Measurements from ENCODE around the gene KISS1R. TPM values are rescaled to one million over a fixed set of nuclear protein-coding genes. Genes with fewer than 3 reads are reported as not detected.

The KISS1R gene
- total RNA-seq, 4 donors from 2014 or later = not detected

DNA sequence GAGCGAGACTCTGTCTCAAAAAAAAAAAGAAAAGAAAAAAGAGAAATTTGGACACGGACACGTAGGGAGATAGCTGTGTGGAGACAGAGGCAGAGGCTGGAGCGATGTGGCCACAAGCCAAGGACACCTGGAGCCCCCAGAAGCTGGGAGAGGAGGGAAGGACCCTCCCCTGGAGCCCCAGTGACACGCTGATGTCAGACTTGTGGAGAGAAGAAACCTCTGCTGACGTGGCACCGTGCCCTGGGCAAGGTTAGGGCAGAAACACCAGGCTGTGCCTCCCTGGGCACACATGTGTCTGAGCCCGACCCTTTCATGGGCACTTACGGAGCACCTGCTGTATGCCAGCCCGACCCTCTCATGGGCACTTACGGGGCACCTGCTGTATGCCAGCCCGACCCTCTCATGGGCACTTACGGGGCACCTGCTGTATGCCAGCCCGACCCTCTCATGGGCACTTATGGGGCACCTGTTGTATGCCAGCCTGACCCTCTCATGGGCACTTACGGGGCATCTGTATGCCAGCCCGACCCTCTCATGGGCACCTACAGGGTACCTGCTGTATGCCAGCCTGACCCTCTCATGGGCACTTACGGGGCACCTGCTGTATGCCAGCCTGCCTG, 26.5 kb downstream of the KISS1R start:
- H3K27me3 ChIP-seq = no peaks in the 10 kb centered on the region
- TF ChIP-seq POLR2A (IDR thresholded peaks at IDR 0.05; ENCODE audit: low read depth) (no peak), EP300 (IDR thresholded peaks at IDR 0.05) (no peak), POLR2AphosphoS5 (IDR thresholded peaks at IDR 0.05) (no peak)
- TF ChIP-seq, protein P1, sequence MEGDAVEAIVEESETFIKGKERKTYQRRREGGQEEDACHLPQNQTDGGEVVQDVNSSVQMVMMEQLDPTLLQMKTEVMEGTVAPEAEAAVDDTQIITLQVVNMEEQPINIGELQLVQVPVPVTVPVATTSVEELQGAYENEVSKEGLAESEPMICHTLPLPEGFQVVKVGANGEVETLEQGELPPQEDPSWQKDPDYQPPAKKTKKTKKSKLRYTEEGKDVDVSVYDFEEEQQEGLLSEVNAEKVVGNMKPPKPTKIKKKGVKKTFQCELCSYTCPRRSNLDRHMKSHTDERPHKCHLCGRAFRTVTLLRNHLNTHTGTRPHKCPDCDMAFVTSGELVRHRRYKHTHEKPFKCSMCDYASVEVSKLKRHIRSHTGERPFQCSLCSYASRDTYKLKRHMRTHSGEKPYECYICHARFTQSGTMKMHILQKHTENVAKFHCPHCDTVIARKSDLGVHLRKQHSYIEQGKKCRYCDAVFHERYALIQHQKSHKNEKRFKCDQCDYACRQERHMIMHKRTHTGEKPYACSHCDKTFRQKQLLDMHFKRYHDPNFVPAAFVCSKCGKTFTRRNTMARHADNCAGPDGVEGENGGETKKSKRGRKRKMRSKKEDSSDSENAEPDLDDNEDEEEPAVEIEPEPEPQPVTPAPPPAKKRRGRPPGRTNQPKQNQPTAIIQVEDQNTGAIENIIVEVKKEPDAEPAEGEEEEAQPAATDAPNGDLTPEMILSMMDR (IDR thresholded peaks at IDR 0.05) = no peak
- 94% methylated on average over 17 of the region's 17 CpGs for WGBS
- no peak for DNase-seq (ENCODE audit: extremely low spot score)
- no peak overlapping the region for H3K4me3 ChIP-seq
- H3K27ac ChIP-seq (replicated peaks in 1 of 4) = no peak overlapping the region
- no peaks in the 10 kb centered on the region for H3K9me3 ChIP-seq
- intact Hi-C loops (cut with DNase I) = loop anchor here (5.0 kb wide), 1 partner anchor 34 kb away; no protein-coding TSS in a partner anchor
- peaks cover 0 to 15% (median 13%) of the 10 kb centered on the region in 4 donors for H3K36me3 ChIP-seq
- peaks cover 11 to 29% (median 23%) of the 10 kb centered on the region in 4 donors for H3K4me1 ChIP-seq

DNA sequence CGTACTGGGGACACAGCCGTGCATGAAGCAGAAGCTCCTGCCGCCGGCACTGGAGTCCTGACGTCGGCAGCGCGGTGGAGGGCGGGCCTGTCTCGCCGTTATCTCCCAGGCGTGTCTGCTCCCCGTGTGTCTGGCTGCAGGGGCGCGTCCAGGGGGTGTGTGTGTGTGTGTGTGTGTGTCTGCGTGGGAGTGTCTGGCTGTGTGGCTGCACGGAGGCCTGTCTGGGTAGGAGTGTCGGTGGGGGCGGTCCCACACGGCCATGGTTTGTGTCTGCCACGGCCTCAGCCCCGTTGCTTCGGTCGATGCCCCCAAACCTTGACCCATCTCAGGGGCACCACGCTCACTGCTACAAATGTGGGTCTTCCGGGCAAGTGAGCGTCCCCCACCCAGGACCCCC, 27.0 kb downstream of the KISS1R start:
- Histone ChIP-seq H3K4me1 (peaks cover 11 to 29% (median 25%) of the 10 kb centered on the region in 4 donors), H3K27ac (replicated peaks in 1 of 4) (no peak overlapping the region), H3K9me3 (no peaks in the 10 kb centered on the region), H3K27me3 (no peaks in the 10 kb centered on the region), H3K36me3 (peaks cover 0 to 15% (median 13%) of the 10 kb centered on the region in 4 donors), H3K4me3 (no peak overlapping the region)
- TF ChIP-seq EP300 (IDR thresholded peaks at IDR 0.05) (no peak), POLR2A (IDR thresholded peaks at IDR 0.05; ENCODE audit: low read depth) (no peak), POLR2AphosphoS5 (IDR thresholded peaks at IDR 0.05) (no peak)
- TF ChIP-seq, protein P1 (IDR thresholded peaks at IDR 0.05) = no peak
- intact Hi-C loops (cut with DNase I) = loop anchor here (5.0 kb wide), 1 partner anchor 33 kb away; no protein-coding TSS in a partner anchor
- no peak for DNase-seq (ENCODE audit: extremely low spot score)
- WGBS = 79% methylated on average over 11 of the region's 27 CpGs

DNA sequence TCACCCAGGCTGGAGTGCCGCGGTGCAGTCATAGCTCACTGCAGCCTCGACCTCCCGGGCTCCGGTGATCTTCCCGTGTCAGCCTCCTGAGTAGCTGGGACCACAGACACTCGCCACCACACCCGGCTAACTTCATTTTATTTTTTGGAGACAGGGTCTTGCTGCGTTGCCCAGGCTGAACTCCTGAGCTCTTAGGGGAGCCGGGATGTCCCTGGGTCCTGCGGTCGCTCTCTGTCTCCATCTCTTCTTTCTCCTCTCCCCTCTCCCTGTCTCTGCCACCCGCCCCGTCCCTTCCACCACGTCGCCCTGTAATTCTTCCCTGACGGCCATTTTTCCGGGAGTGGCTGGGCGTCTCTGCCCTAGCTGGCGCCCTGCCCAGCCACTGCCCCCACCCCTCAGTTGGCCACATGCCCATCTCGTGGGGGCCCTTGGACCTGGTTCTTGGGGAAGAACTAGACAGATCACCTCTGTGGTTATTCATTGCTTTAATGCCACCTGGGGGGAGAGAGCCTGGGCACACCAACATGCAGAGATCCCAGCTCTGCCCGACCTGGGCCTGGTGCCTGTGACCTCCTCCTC, 27.6 kb downstream of the KISS1R start:
- H3K9me3 ChIP-seq = no peaks in the 10 kb centered on the region
- TF ChIP-seq EP300 (IDR thresholded peaks at IDR 0.05) (no peak), POLR2AphosphoS5 (IDR thresholded peaks at IDR 0.05) (no peak), POLR2A (IDR thresholded peaks at IDR 0.05; ENCODE audit: low read depth) (no peak)
- TF ChIP-seq, protein P1 (IDR thresholded peaks at IDR 0.05) = no peak
- H3K36me3 ChIP-seq = peaks cover 0 to 15% (median 13%) of the 10 kb centered on the region in 4 donors
- no peaks in the 10 kb centered on the region for H3K27me3 ChIP-seq
- DNase-seq (ENCODE audit: extremely low spot score) = no peak
- WGBS = 79% methylated on average over 22 of the region's 22 CpGs
- peaks cover 11 to 28% (median 26%) of the 10 kb centered on the region in 4 donors for H3K4me1 ChIP-seq
- H3K27ac ChIP-seq (replicated peaks in 1 of 4) = no peak overlapping the region
- intact Hi-C loops (cut with DNase I) = loop anchor here (5.0 kb wide), 1 partner anchor 33 kb away; no protein-coding TSS in a partner anchor
- no peak overlapping the region for H3K4me3 ChIP-seq

DNA sequence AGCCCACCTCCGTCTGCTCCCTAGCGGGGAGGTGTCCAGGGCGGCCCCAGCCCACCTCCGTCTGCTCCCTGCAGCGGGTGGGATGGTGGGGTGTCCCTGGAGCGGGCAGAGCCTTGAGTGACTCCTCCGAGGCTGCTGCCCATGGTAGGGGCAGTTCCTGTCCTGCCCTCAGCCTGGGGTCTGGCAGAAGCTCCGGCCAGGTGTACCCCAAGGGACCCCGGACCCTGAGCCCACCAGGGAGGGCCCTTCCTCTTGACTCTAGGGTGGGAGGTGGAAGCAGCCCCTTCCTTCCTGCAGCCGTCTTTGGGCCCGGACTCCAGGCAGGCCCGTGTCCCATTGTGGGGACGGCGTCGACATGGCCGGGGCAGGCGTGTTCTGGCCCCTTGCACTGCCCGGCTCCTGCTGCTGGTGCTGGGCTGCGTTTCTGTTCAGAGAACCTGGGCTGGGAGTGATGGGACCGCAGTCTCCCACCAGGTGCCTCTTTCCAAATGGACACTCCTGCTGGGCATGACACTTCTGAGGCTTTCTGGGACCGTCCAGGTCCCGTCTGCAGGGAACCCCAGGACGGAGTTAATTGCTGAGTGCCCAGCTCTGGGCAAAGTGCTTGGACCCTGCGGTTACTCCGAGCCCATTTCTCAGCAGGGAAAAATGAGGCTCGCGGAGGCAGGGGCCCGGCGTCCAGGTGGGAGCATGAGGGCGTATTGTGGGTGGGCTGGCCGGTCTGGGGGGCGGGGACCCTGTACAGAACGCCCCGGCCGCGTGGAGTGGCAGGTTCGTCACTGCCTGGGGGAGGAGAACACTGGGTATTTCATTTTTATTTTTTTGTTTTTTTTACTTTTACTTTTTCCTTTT, 28.5 kb downstream of the KISS1R start:
- no peak overlapping the region for H3K4me3 ChIP-seq
- no peak for DNase-seq (ENCODE audit: extremely low spot score)
- H3K36me3 ChIP-seq = peaks cover 0 to 15% (median 13%) of the 10 kb centered on the region in 4 donors
- no peaks in the 10 kb centered on the region for H3K9me3 ChIP-seq
- no peaks in the 10 kb centered on the region for H3K27me3 ChIP-seq
- H3K27ac ChIP-seq (replicated peaks in 1 of 4) = no peak overlapping the region
- TF ChIP-seq, protein P1 (IDR thresholded peaks at IDR 0.05) = no peak
- TF ChIP-seq POLR2AphosphoS5 (IDR thresholded peaks at IDR 0.05) (no peak), EP300 (IDR thresholded peaks at IDR 0.05) (no peak), POLR2A (IDR thresholded peaks at IDR 0.05; ENCODE audit: low read depth) (no peak)
- peaks cover 5 to 23% (median 17%) of the 10 kb centered on the region in 4 donors for H3K4me1 ChIP-seq
- intact Hi-C loops (cut with DNase I) = no loop called here
- 89% methylated on average over 32 of the region's 37 CpGs for WGBS

All from esophagus muscularis mucosa (tissue), 4 donors.